GM12878 (cell line): ENCODE results near the gene ILKAP.

Experiments used
- CHD2 ChIP-seq: IDR thresholded peaks from 2 replicates; pipeline ENCODE4 v1.6.1; 2011; ENCODE audit warnings: low read depth, low read length, improper control_type of control experiment, borderline replicate concordance
- POLR2AphosphoS5 ChIP-seq: IDR thresholded peaks from 2 replicates; pipeline ENCODE4 v1.6.1; 2011; ENCODE audit warnings: mild to moderate bottlenecking, low read length, inconsistent platforms
- TF ChIP-seq, protein P1 (sequence below): IDR thresholded peaks from 2 replicates; pipeline ENCODE4 v1.6.1; 2011; ENCODE audit warnings: low read depth, low read length, improper control_type of control experiment, borderline replicate concordance
- TF ChIP-seq, protein P2 (sequence below): IDR thresholded peaks from 2 replicates; pipeline ENCODE4 v1.6.1; 2012; ENCODE audit warnings: low read length, inconsistent platforms
- TF ChIP-seq, protein P3 (sequence below): fragments of 450-650 bp; IDR thresholded peaks from 2 replicates; pipeline ENCODE4 v1.6.1; 2017; ENCODE audit warnings: mild to moderate bottlenecking, moderate library complexity

DNA sequence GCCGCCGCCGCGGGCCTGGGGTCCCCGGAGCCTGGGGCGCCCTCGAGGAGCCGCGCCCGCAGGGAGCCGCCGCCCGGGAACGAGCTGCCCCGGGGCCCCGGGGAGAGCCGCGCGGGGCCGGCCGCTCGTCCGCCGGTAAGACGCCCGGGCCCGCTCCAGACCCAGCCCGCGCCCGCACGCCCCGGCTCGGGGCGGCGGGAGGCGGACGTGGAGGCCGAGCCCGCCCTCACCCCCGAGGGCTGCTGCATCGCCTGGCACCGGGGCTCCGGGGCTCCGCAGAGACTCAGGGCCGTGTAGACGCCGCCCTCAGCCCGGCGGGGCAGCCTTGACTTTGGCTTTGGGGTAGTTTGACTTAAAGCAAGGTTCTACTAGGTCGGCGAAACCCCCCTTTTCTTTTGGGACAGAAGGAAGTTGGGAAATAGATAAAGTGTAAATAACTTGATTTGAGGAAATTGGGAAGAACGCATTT is 44.4 kb downstream of the ILKAP start:
- TF ChIP-seq, protein P1, sequence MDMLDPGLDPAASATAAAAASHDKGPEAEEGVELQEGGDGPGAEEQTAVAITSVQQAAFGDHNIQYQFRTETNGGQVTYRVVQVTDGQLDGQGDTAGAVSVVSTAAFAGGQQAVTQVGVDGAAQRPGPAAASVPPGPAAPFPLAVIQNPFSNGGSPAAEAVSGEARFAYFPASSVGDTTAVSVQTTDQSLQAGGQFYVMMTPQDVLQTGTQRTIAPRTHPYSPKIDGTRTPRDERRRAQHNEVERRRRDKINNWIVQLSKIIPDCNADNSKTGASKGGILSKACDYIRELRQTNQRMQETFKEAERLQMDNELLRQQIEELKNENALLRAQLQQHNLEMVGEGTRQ = no peak
- TF ChIP-seq CHD2 (no peak), POLR2AphosphoS5 (no peak)
- TF ChIP-seq, protein P2, sequence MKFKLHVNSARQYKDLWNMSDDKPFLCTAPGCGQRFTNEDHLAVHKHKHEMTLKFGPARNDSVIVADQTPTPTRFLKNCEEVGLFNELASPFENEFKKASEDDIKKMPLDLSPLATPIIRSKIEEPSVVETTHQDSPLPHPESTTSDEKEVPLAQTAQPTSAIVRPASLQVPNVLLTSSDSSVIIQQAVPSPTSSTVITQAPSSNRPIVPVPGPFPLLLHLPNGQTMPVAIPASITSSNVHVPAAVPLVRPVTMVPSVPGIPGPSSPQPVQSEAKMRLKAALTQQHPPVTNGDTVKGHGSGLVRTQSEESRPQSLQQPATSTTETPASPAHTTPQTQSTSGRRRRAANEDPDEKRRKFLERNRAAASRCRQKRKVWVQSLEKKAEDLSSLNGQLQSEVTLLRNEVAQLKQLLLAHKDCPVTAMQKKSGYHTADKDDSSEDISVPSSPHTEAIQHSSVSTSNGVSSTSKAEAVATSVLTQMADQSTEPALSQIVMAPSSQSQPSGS = no peak
- TF ChIP-seq, protein P3, sequence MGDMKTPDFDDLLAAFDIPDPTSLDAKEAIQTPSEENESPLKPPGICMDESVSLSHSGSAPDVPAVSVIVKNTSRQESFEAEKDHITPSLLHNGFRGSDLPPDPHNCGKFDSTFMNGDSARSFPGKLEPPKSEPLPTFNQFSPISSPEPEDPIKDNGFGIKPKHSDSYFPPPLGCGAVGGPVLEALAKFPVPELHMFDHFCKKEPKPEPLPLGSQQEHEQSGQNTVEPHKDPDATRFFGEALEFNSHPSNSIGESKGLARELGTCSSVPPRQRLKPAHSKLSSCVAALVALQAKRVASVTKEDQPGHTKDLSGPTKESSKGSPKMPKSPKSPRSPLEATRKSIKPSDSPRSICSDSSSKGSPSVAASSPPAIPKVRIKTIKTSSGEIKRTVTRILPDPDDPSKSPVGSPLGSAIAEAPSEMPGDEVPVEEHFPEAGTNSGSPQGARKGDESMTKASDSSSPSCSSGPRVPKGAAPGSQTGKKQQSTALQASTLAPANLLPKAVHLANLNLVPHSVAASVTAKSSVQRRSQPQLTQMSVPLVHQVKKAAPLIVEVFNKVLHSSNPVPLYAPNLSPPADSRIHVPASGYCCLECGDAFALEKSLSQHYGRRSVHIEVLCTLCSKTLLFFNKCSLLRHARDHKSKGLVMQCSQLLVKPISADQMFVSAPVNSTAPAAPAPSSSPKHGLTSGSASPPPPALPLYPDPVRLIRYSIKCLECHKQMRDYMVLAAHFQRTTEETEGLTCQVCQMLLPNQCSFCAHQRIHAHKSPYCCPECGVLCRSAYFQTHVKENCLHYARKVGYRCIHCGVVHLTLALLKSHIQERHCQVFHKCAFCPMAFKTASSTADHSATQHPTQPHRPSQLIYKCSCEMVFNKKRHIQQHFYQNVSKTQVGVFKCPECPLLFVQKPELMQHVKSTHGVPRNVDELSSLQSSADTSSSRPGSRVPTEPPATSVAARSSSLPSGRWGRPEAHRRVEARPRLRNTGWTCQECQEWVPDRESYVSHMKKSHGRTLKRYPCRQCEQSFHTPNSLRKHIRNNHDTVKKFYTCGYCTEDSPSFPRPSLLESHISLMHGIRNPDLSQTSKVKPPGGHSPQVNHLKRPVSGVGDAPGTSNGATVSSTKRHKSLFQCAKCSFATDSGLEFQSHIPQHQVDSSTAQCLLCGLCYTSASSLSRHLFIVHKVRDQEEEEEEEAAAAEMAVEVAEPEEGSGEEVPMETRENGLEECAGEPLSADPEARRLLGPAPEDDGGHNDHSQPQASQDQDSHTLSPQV = no peak
